Measurements from ENCODE around the gene TSACC. TPM values are rescaled to one million over a fixed set of nuclear protein-coding genes. Genes with fewer than 3 reads are reported as not detected.

TSACC gene
- total RNA-seq (not detected), polyA plus RNA-seq (under 1 TPM in 1 of 2 donors, not detected in 1; 0.56 TPM)

DNA sequence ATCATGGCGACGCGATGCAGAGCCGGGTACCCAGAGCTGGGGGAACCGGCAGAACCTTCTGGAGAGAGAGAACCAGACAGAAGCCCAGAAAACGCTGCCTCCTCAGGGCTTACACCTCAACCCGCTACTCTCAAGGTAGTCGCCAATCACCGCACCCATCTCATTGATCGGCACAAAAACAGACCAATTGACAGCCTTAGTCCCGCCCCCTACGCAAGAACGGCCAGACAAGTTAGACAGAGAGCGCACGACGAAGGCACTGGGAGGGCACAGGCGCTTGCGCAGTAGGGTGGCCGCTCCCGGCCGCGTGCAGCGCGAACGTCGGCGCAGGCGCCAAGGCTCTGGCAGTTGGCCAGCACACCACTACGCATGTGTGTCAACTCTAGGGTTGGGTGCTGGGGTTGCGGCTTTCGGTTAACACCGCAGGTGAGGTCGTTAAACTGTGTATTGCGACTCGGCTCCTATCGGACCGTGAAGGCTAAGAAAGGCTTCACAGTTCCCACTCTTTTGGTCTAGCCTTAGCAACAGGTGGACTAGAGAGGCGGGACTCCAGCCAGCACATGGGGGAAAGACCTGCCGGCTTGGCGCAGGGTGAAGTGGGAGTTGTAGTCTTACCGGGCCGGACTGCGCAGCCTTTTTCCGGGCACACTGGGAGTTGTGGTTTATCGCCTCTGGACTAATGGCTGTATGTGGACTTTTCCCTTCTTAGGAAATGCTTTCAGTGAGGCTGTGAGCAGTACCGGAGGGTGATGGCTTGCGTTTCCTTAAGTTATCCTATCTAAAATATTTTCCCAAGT, at the start of gene TSACC, which contains the start of gene CCT3:
Gene TSACC, plus strand, starts transcription at position 347 of the 797 bp plus-strand sequence. CDS start 1,232 bp downstream, outside the sequence.
Gene CCT3, minus strand, starts transcription at position 113 of the 797 bp plus-strand sequence. Its CDS starts 108 bp downstream, at position 5.
- H3K9me3 ChIP-seq: no peaks in the 10 kb centered on the region
- peaks cover 15 to 18% (median 17%) of the 10 kb centered on the region in 3 donors for H3K4me1 ChIP-seq
- peaks cover 0 to 11% (median 0%) of the 10 kb centered on the region in 3 donors for H3K36me3 ChIP-seq
- peak; percentile 99 to 100 (median 100) for DNase-seq
- TF ChIP-seq, protein P1, sequence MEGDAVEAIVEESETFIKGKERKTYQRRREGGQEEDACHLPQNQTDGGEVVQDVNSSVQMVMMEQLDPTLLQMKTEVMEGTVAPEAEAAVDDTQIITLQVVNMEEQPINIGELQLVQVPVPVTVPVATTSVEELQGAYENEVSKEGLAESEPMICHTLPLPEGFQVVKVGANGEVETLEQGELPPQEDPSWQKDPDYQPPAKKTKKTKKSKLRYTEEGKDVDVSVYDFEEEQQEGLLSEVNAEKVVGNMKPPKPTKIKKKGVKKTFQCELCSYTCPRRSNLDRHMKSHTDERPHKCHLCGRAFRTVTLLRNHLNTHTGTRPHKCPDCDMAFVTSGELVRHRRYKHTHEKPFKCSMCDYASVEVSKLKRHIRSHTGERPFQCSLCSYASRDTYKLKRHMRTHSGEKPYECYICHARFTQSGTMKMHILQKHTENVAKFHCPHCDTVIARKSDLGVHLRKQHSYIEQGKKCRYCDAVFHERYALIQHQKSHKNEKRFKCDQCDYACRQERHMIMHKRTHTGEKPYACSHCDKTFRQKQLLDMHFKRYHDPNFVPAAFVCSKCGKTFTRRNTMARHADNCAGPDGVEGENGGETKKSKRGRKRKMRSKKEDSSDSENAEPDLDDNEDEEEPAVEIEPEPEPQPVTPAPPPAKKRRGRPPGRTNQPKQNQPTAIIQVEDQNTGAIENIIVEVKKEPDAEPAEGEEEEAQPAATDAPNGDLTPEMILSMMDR (IDR thresholded peaks at IDR 0.05): no peak
- 0% methylated on average over 47 of the region's 47 CpGs for WGBS, 2 donors
- intact Hi-C loops (cut with DNase I): no loop called here
- H3K4me3 ChIP-seq: peak within 1 kb of the TSS; percentile 59 to 89 (median 88)
- ATAC-seq: peak; percentile 94 to 97 (median 95)
- no peaks in the 10 kb centered on the region for H3K27me3 ChIP-seq
- peak within 1 kb of the TSS; percentile 62 to 83 (median 66) for H3K27ac ChIP-seq
- peak; percentile 90 for FAIRE-seq

DNA sequence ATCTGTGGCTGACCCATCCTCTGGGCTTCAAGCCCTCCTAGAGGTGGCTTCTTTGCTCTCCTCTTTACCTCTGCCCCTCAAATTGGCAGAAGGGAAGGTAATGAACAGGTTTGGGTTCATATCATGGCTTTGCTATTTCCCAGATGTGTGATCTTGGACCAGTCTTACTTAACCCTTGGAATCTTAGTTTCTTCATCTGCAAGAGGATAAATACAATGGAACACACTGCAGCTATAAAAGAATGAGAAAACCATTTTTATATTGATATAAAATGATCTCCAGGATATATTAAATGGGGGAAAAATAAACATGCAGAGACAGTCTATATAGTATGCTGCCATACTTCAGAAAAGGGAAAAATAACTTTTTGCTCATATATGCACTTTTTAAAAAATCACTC, 48.5 kb upstream of the TSACC start:
- no peak overlapping the region for H3K4me3 ChIP-seq
- intact Hi-C loops (cut with DNase I): no loop called here
- FAIRE-seq: no peak
- no peak overlapping the region for H3K27ac ChIP-seq
- no peak for ATAC-seq
- H3K36me3 ChIP-seq: no peaks in the 10 kb centered on the region
- TF ChIP-seq, protein P1 (IDR thresholded peaks at IDR 0.05): no peak
- H3K9me3 ChIP-seq: no peaks in the 10 kb centered on the region
- H3K27me3 ChIP-seq: no peaks in the 10 kb centered on the region
- no peak for DNase-seq
- peaks cover 0 to 4% (median 3%) of the 10 kb centered on the region in 3 donors for H3K4me1 ChIP-seq

DNA sequence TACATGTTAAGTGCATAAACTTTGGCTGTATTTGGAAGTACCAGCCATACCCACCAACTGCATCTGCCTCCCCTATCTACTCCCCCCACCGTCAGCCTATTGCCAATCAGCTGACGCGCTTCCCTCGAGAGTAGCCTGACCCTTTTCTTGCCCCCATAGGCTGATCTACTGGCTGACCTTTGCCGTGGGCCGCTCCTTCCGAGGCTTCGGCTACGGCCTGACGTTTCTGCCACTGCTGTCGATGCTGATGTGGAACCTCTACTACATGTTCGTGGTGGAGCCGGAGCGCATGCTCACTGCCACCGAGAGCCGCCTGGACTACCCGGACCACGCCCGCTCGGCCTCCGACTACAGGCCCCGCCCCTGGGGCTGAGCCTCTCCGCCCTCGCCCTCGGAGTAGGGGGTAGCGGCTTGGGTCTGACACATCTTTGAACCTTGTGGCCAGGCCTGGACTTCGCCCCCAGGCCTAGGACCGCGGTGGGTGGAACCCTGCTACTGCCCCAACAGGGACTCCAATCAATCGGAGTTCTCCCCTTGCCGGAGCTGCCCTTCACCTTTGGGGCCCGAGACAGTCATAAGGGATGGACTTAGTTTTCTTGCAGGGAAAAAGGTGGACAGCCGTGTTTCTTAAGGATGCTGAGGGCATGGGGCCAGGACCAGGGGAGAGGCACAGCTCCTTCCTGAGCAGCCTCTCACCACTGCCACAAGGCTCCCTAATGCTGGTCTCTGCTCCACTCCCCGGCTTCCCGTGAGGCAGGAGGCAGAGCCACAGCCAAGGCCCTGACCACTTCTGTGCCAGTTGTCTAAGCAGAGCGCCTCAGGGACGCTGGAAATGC, 46.9 kb upstream of the TSACC start:
- FAIRE-seq (no peak), DNase-seq (peak; percentile 85 to 96 (median 90)), ATAC-seq (peak; percentile 94 to 97 (median 96))
- Histone ChIP-seq H3K27me3 (no peaks in the 10 kb centered on the region), H3K4me3 (peak overlapping the region; percentile 9 to 51 (median 34)), H3K9me3 (no peaks in the 10 kb centered on the region), H3K36me3 (no peaks in the 10 kb centered on the region), H3K4me1 (peaks cover 0 to 4% (median 3%) of the 10 kb centered on the region in 3 donors), H3K27ac (peak overlapping the region; percentile 8 to 68 (median 60))
- WGBS, 2 donors: 10 to 14% methylated on average over 35 to 37 of the region's 37 CpGs
- intact Hi-C loops (cut with DNase I): no loop called here
- TF ChIP-seq, protein P1 (IDR thresholded peaks at IDR 0.05): no peak

DNA sequence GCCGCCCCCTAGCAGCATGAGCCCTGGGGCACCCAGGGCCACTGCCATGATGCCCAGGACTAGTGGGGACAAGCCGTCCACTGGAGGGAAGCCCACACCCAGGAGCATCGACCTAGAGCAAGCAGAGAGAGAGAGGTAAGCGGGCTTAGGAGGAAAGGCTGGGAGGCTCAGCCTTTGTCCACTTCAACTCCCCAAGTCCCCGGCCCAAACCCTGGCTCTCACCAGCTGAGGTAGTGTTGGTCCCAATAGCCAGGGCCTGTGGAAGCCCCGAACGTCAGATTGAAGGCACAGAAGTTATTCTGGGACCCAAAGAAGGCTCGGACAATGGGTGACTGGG, 45.3 kb upstream of the TSACC start:
- no peak for DNase-seq

More for the DNA sequence above, 45.3 kb upstream of the TSACC start:
- Histone ChIP-seq H3K36me3 (no peaks in the 10 kb centered on the region), H3K27ac (no peak overlapping the region), H3K4me3 (no peak overlapping the region), H3K4me1 (peaks cover 0 to 4% (median 3%) of the 10 kb centered on the region in 3 donors), H3K9me3 (no peaks in the 10 kb centered on the region), H3K27me3 (no peaks in the 10 kb centered on the region)
- WGBS, 2 donors: 84 to 91% methylated on average over 8 of the region's 8 CpGs
- TF ChIP-seq, protein P1 (IDR thresholded peaks at IDR 0.05): no peak
- ATAC-seq (no peak), FAIRE-seq (no peak)
- intact Hi-C loops (cut with DNase I): no loop called here

Measured in pancreas (tissue), 10 donors.